ENCODE measurements around the gene MARK3. TPM values are rescaled to one million over a fixed set of nuclear protein-coding genes. Genes with fewer than 3 reads are reported as not detected.
A peak's percentile ranks its signal among the peaks of the same experiment; 100 is the strongest.

MARK3 gene
- total and polyA plus RNA-seq, 2 donors (not counting 1 experiment from before 2014, with no cell fraction given) = 73.0 to 142 TPM

DNA sequence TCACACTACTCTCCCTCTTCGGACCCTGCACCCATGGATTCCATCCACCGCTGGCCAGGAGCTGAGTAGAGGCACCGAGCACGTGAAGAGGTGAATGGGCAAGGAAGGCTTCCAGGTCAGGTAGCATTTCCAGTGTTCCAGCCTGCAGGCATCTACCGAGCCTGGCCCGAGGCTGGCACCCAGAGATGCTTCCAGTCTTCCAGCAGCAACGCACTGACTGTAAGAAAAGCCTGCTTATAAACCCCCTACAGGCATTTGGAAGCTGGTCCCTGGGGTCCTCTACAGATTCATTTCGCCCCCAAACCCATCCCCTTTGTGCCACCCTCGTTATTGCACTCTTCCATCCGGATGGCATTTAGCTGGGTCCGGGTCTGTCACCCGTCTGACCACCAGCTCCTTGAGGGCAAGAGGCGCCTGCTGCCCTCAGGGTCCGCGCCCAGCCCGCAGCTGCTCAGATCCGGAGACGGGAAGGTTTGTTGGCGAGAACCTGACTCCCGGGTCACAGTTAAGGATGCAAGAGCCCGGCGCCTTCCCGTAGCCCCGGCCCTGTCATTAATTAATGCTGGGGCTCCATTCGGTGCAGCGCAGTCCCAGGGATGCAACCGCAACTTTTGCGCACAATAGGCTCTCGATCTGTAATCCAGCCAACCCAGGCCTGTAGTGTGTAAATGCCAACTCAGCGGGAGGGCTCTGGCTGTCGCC lies 614 bp upstream of the MARK3 start:
- H3K4me3 Mint-ChIP-seq = peak overlapping the region; percentile 99
- peaks cover 47% of the 10 kb centered on the region for H3K79me2 ChIP-seq (ENCODE audit: control insufficient read depth, insufficient read depth, low read length)
- 12% methylated on average over 31 of the region's 31 CpGs for WGBS (ENCODE audit: insufficient coverage)

More for the DNA sequence above, 614 bp upstream of the MARK3 start:
- CTCF ChIA-PET = interaction anchor here (0.6 to 0.8 kb wide), 3 partner anchors 9 to 53 kb away, joined by 3 to 4 read pairs (median 3); no protein-coding TSS in a partner anchor
- DNase-seq (no peak), ATAC-seq (ENCODE audit: low read depth) (peak; percentile 3)
- Histone ChIP-seq H3K4me3 (ENCODE audit: control extremely low read depth in 1 of 5, extremely low read depth in 1 of 5, insufficient read depth in 1 of 5, low read depth in 2 of 5, low read length in 4 of 5) (peak overlapping the region; percentile 65 to 91 (median 86)), H2AFZ (ENCODE audit: insufficient read depth, low read depth, low read length, poor library complexity, severe bottlenecking) (peak overlapping the region; percentile 96), H3K36me3 (replicated peaks in 1 of 2; ENCODE audit: control extremely low read depth in 1 of 2, control insufficient read depth in 1 of 2, extremely low read depth in 1 of 2, insufficient read depth in 2 of 2, low read length in 1 of 2) (no peaks in the 10 kb centered on the region), H3K4me1 (ENCODE audit: control insufficient read depth in 2 of 2, insufficient read depth in 2 of 2, low read length in 2 of 2) (peaks cover 24 to 33% of the 10 kb centered on the region in 2 donors), H3K27ac (ENCODE audit: low read length in 2 of 2) (peak overlapping the region; percentile 90 to 91), H3K9ac (ENCODE audit: low read length) (peak overlapping the region; percentile 85), H4K20me1 (ENCODE audit: control insufficient read depth, insufficient read depth, low read length, poor library complexity, severe bottlenecking) (peaks cover 35% of the 10 kb centered on the region), H3K9me3 (ENCODE audit: control extremely low read depth in 1 of 3, control insufficient read depth in 2 of 3, insufficient read depth in 1 of 3, low read length in 2 of 3) (no peaks in the 10 kb centered on the region), H3K27me3 (replicated peaks in 1 of 4; ENCODE audit: control extremely low read depth in 1 of 4, control insufficient read depth in 3 of 4, insufficient read depth in 4 of 4, low read length in 3 of 4) (no peaks in the 10 kb centered on the region), H3K4me2 (replicated peaks; ENCODE audit: low read depth, low read length, poor library complexity, severe bottlenecking) (peak overlapping the region; percentile 94)
- TF ChIP-seq EZH2 (IDR thresholded peaks at IDR 0.05; ENCODE audit: borderline replicate concordance, insufficient read depth, low read depth, low read length, poor library complexity, severe bottlenecking) = no peak
- TF ChIP-seq, protein P1, sequence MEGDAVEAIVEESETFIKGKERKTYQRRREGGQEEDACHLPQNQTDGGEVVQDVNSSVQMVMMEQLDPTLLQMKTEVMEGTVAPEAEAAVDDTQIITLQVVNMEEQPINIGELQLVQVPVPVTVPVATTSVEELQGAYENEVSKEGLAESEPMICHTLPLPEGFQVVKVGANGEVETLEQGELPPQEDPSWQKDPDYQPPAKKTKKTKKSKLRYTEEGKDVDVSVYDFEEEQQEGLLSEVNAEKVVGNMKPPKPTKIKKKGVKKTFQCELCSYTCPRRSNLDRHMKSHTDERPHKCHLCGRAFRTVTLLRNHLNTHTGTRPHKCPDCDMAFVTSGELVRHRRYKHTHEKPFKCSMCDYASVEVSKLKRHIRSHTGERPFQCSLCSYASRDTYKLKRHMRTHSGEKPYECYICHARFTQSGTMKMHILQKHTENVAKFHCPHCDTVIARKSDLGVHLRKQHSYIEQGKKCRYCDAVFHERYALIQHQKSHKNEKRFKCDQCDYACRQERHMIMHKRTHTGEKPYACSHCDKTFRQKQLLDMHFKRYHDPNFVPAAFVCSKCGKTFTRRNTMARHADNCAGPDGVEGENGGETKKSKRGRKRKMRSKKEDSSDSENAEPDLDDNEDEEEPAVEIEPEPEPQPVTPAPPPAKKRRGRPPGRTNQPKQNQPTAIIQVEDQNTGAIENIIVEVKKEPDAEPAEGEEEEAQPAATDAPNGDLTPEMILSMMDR (IDR thresholded peaks at IDR 0.05) = no peak
- Mint-ChIP-seq H3K9me3 (ENCODE audit: insufficient read depth) (peaks cover 3% of the 10 kb centered on the region), H3K27me3 (peaks cover 13% of the 10 kb centered on the region), H3K4me1 (peaks cover 38% of the 10 kb centered on the region), H3K27ac (peak overlapping the region; percentile 97)
- POLR2A ChIA-PET = interaction anchor here (0.5 to 2.3 kb wide), 3 partner anchors 7 to 50 kb away, joined by 3 to 20 read pairs (median 5); partner anchors contain the start of gene EIF5
- intact Hi-C loops (cut with micrococcal nuclease) = loop anchor here (1.0 to 5.0 kb wide), 3 partner anchors 50 to 1022 kb away; partner anchors contain the start of genes CINP, EIF5, KLC1 and TECPR2

Measured in B cell (primary cell).